OCI-LY3 (cell line): ENCODE data around the gene FRMPD1.

Experiments
- H2AFZ ChIP-seq: fragments of 200-600, 300-600 bp; shearing (Covaris generic); 2 replicates; pipeline ENCODE4 v1.6.0; 2014; ENCODE audit warnings: antibody characterized with exemption, low read depth, low read length
- H3K27ac ChIP-seq: fragments of 200-600, 300-600 bp; sonication (generic); 2 replicates; pipeline ENCODE4 v1.5.1; 2014; ENCODE audit warnings: mild to moderate bottlenecking, low read length, moderate library complexity, mixed read lengths
- H3K27me3 ChIP-seq: fragments of 200-600, 300-600 bp; sonication (generic); 2 replicates; pipeline ENCODE4 v1.6.1; 2014; ENCODE audit warnings: low read depth, low read length, mixed read lengths
- H3K36me3 ChIP-seq: fragments of 200-600, 300-600 bp; sonication (generic); replicated peaks from 2 replicates; pipeline ENCODE3; 2014; ENCODE audit warnings: low read depth, low read length, mixed read lengths
- H3K4me1 ChIP-seq: fragments of 300-600, 200-600 bp; sonication (generic); 2 replicates; pipeline ENCODE4 v1.6.1; 2014; ENCODE audit warnings: low read length, mixed read lengths
- H3K4me2 ChIP-seq: fragments of 200-600, 300-600 bp; sonication (generic); 2 replicates; pipeline ENCODE4 v1.6.1; 2014; ENCODE audit warnings: low read length, mixed read lengths
- H3K4me3 ChIP-seq: fragments of 300-600, 200-600 bp; sonication (generic); 2 replicates; pipeline ENCODE4 v1.5.1; 2014; ENCODE audit warnings: antibody characterized with exemption, mild to moderate bottlenecking, low read length, moderate library complexity
- H3K79me2 ChIP-seq: fragments of 300-600, 200-600 bp; shearing (Covaris generic); 2 replicates; pipeline ENCODE4 v1.6.1; 2014; ENCODE audit warnings: mild to moderate bottlenecking, low read length, mixed read lengths
- H3K9ac ChIP-seq: fragments of 300-600, 200-600 bp; shearing (Covaris generic); 2 replicates; pipeline ENCODE4 v1.6.0; 2014; ENCODE audit warnings: mild to moderate bottlenecking, low read length, moderate library complexity
- H3K9me3 ChIP-seq: fragments of 200-600, 300-600 bp; shearing (Covaris generic); 2 replicates; pipeline ENCODE4 v1.6.1; 2014; ENCODE audit warnings: low read length, mixed read lengths; ENCODE audit not compliant: insufficient read depth
- H4K20me1 ChIP-seq: fragments of 200-600, 300-600 bp; sonication (generic); 2 replicates; pipeline ENCODE4 v1.6.1; 2016; ENCODE audit warnings: low read length, mixed read lengths; ENCODE audit not compliant: insufficient read depth
- CTCF ChIP-seq: fragments of 200-600, 300-600 bp; sonication (generic); IDR thresholded peaks from 2 replicates; pipeline ENCODE4 v1.5.1; 2014; ENCODE audit warnings: antibody characterized with exemption, low read length, low read depth
- EZH2phosphoT487 ChIP-seq: fragments of 200-600 bp; shearing (Covaris generic); IDR thresholded peaks from 2 replicates; pipeline ENCODE4 v1.6.1; 2018; ENCODE audit warnings: antibody characterized with exemption, mixed run types, low read depth

Gene FRMPD1

GRCh38 chr9:37715991-37716505 is 65.3 kb downstream of the FRMPD1 start:
- no peaks in the 10 kb centered on the region for H3K27me3 ChIP-seq
- no peaks in the 10 kb centered on the region for H3K79me2 ChIP-seq
- no peak for TF ChIP-seq EZH2phosphoT487
- no peak for TF ChIP-seq CTCF
- no peak overlapping the region for H3K27ac ChIP-seq
- H3K4me1 ChIP-seq: peaks cover 11% of the 10 kb centered on the region
- H3K4me3 ChIP-seq: no peak overlapping the region
- no peaks in the 10 kb centered on the region for H4K20me1 ChIP-seq
- no peaks in the 10 kb centered on the region for H3K9me3 ChIP-seq
- H2AFZ ChIP-seq: no peak overlapping the region
- H3K36me3 ChIP-seq: no peaks in the 10 kb centered on the region
- H3K4me2 ChIP-seq: no peak overlapping the region
- no peak overlapping the region for H3K9ac ChIP-seq

GRCh38 chr9:37719526-37719925 is 68.8 kb downstream of the FRMPD1 start:
- Histone ChIP-seq H3K36me3 (no peaks in the 10 kb centered on the region), H3K27ac (no peak overlapping the region), H3K27me3 (no peaks in the 10 kb centered on the region), H3K9ac (no peak overlapping the region), H3K4me2 (no peak overlapping the region), H3K79me2 (no peaks in the 10 kb centered on the region), H2AFZ (peak overlapping the region; percentile 32; the same call in 1 of the 2 replicates), H3K4me1 (peaks cover 11% of the 10 kb centered on the region), H4K20me1 (no peaks in the 10 kb centered on the region), H3K9me3 (no peaks in the 10 kb centered on the region), H3K4me3 (no peak overlapping the region)
- no peak for TF ChIP-seq CTCF
- TF ChIP-seq EZH2phosphoT487: no peak

GRCh38 chr9:37727013-37727412 is 76.3 kb downstream of the FRMPD1 start:
- H3K4me2 ChIP-seq: no peak overlapping the region
- no peak overlapping the region for H3K27ac ChIP-seq
- no peak overlapping the region for H3K9ac ChIP-seq
- H3K79me2 ChIP-seq: no peaks in the 10 kb centered on the region
- H3K9me3 ChIP-seq: no peaks in the 10 kb centered on the region
- H3K27me3 ChIP-seq: 0 out of 2 replicates have a peak, but pooled peaks cover 4% of the 10 kb centered on the region
- no peak overlapping the region for H3K4me3 ChIP-seq
- H4K20me1 ChIP-seq: no peaks in the 10 kb centered on the region
- TF ChIP-seq EZH2phosphoT487: no peak
- no peaks in the 10 kb centered on the region for H3K4me1 ChIP-seq
- H3K36me3 ChIP-seq: no peaks in the 10 kb centered on the region
- no peak overlapping the region for H2AFZ ChIP-seq

GRCh38 chr9:37729499-37729898 is 78.7 kb downstream of the FRMPD1 start:
- Histone ChIP-seq H3K4me2 (no peak overlapping the region), H3K27ac (no peak overlapping the region), H3K9ac (no peak overlapping the region), H3K4me3 (no peak overlapping the region), H3K4me1 (no peaks in the 10 kb centered on the region), H3K9me3 (no peaks in the 10 kb centered on the region), H3K27me3 (peaks cover 7% of the 10 kb centered on the region; the same call in 1 of the 2 replicates), H2AFZ (no peak overlapping the region), H3K79me2 (no peaks in the 10 kb centered on the region), H4K20me1 (no peaks in the 10 kb centered on the region), H3K36me3 (no peaks in the 10 kb centered on the region)
- no peak for TF ChIP-seq CTCF
- no peak for TF ChIP-seq EZH2phosphoT487

- Histone ChIP-seq H3K4me3 (no peak overlapping the region), H3K4me1 (no peaks in the 10 kb centered on the region), H3K36me3 (no peaks in the 10 kb centered on the region), H3K79me2 (no peaks in the 10 kb centered on the region), H3K27ac (no peak overlapping the region), H2AFZ (no peak overlapping the region), H3K9ac (no peak overlapping the region), H3K4me2 (no peak overlapping the region), H4K20me1 (no peaks in the 10 kb centered on the region), H3K9me3 (no peaks in the 10 kb centered on the region), H3K27me3 (peaks cover 7% of the 10 kb centered on the region; the same call in 1 of the 2 replicates)
- no peak for TF ChIP-seq EZH2phosphoT487
- no peak for TF ChIP-seq CTCF
Observed at GRCh38 chr9:37730256-37730655, 79.5 kb downstream of the FRMPD1 start.
